NCI-H1417 (cell line): ENCODE data around the gene MACO1.
"Not testable (repeated sequence)": the region's sequence is repeated elsewhere in the genome, so short reads cannot be mapped to it uniquely, and the experiment has no call there.

Experiments
- DNase-seq, 3 experiments: peaks; one replicate each; lab custom pipeline; 2025; lab: John Stamatoyannopoulos, UW

MACO1 gene

GRCh38 chr1:25456502-25456901, 25.8 kb downstream of the MACO1 start:
- no peak for DNase-seq

DNA sequence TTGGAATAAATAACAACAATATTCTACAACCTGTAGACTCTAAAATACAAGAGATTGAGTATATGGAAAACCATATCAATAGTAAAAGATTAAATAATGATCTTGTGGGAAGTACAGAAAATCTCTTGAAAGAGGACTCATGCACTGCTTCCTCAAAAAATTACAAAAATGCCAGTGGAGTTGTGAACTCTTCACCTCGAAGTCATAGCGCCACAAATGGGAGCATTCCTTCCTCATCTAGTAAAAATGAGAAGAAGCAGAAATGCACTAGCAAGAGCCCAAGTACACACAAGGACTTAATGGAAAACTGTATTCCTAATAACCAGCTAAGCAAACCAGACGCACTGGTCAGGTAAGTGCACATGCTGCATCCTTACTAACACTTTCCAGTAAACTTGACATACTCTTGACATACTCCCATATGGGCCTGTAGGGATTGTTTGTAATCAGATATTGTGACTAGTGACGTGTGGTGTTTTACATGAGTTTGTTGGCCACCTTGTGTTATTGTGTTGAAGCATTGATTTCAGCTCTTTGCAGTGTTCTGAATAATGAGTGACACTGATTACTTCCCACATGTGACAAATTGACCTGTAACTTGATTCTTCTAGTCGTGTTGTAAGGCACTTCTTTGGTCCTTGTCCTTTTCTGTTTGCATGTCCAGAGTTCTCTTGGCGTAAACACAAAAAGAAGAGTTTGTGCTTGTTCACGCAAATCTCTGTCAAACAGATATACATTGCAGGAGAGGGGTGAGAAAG, 28.0 kb downstream of the MACO1 start:
- DNase-seq: no peak

DNA sequence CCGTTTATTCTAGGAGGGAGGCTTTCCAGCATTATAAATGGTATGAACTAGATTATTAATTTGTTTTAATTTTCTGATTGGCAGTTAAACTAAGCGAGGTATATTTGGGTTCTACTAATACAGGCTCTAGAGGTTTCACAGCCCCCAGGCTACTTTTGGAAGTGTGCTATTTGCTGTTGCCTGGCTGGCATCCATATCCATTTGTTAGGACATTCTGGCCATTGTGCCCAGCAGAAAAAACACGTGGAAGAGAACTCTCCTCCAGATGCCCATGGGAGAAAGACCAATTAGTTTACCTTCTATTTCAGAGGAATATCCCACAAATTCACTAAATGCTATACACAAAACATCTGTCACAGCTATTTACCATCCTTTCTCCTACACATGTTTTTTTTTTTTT, 29.3 kb downstream of the MACO1 start:
- no peak for DNase-seq

DNA sequence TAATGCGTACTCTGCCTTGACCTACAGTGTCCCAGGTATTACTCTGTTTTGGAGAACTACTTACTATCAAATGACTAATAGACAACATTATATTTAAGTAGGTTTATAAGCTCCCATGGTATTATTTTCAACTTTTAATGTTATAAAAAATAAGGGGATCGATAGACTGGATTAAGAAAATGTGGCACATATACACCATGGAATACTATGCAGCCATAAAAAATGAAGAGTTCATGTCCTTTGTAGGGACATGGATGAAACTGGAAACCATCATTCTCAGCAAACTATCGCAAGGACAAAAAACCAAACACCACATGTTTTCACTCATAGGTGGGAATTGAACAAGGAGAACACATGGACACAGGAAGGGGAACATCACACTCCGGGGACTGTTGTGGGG, 30.1 kb downstream of the MACO1 start:
- not testable (repeated sequence) for DNase-seq

- no peak for DNase-seq
Measured at GRCh38 chr1:25461849-25462248, 31.2 kb downstream of the MACO1 start.

DNA sequence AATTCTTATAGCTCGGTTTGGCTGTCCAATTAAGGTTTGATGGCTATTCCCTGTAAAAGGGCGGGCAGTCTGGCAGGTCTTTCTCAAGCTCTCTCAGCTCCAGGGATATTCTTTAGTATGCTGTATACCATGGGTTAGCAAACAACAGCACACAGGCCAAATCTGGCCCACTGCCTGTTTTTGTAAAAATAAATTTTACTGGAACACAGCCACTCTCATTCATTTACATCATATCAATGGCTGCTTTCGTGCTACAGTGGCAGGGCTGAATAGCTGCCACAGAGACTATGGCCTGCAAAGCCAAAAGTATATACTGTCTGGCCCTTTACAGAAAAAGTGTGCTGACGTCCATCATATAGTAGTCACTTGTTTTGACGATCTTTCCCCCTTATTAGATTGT, 32.0 kb downstream of the MACO1 start:
- DNase-seq: no peak

- no peak for DNase-seq
Measured at GRCh38 chr1:25467193-25467592, 36.5 kb downstream of the MACO1 start.

DNA sequence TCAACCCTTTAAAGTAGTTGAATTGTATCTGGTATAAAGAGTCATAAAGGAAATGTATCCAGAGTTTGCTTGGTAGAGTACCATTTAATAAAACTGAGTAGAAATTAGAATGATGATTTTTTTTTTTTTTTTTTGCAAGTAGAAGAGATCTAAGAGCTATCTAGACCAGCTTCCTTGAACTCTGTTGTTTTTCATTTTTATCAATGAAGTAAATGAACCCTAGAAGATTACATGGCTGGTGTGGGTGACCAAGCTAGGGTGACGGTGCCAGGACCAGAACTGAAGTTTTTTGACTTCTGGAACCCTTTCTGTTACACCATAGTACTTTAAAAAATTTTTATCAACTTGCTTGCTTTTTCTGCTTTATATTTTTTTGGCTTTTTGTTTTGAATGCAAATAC, 36.9 kb downstream of the MACO1 start:
- DNase-seq: no peak

DNA sequence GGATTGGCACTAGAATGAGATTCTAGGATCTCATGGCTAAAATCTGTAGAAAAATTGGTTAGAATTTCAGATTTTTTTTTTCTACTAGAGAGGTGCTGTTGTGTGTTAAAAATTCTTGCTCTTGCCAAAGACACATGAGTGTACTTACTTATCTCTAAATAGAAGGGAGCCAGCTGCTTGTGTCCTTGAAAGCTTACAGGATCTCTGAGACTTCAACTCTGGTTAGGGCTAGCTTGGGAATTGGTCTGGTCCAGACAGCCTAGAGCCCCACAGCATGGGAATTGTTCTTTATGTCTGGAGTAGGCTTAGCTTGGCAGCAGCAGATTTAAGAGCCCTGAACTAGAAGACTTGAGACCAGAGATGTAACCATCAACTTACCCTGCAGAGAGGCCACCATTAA, 37.3 kb downstream of the MACO1 start:
- no peak for DNase-seq

DNA sequence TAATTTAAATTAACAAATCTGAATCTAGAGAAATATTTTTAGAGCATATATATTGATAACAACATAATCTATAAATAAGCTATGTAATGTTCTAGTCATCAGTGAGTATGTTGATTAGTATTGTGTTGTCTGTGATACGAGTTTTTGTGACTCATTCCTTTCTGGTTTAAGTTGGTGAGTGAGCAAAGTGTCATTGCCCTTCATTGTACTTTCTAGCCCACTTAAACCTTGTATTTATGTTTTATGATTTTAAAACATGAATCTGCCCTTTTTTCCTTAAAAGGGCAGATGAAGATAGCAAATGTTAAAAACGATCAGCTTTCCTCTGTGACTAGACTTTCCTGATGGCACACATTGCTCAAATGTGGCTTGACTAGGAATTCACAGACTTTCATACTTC, 38.5 kb downstream of the MACO1 start:
- no peak for DNase-seq

- peak in 2 of 3 experiments; percentile 25 to 67 for DNase-seq
Measured at GRCh38 chr1:25472471-25472870, 41.8 kb downstream of the MACO1 start.

GRCh38 chr1:25473653-25474225, 43.0 kb downstream of the MACO1 start:
- DNase-seq: no peak

GRCh38 chr1:25474439-25475047, 43.8 kb downstream of the MACO1 start:
- DNase-seq: no peak

DNA sequence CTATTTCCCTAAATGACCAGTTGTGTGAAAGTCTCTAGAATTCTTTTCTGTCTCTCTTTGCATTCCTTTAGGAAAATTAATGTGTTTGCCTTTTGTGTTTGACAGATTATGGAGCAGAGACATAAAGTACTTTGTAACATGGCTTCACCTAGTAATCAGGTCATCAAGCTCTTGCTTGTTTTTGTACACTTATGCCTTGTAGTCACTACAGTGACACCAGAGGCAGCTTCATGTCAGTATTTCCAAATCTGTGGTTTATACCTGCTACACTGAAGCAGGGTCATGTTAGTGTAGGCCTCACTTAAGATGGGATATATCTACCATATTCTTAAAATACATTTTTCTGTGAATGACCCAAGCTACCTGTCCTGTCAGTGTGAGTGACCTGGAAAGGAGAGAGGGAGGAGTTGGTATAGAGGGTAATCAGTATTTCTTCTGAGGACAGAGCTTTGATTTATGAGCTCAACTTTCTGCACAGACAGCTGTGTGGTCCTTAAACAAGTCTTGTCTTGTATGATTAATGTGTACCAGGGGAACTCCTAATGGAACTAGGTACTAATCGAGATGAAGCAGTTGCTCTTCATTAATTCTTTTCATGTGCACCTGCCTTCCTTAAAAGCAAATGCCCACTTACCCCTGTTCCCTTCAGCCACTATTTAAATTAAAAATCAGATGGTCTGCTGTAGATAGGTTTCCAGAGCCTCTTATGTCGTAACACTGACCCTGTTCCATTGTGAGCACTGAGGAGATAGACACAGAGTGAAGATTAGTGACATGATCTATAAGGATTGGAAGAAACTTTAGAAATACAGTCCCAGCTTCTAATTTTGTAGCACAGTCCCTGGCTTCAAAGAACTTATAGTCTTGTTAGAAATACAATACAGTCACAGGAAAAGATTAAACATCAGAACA, 45.7 kb downstream of the MACO1 start:
- DNase-seq: peak; percentile 67 to 96 (median 91)

- DNase-seq: no peak
Measured at GRCh38 chr1:25477448-25478034, 46.8 kb downstream of the MACO1 start.

DNA sequence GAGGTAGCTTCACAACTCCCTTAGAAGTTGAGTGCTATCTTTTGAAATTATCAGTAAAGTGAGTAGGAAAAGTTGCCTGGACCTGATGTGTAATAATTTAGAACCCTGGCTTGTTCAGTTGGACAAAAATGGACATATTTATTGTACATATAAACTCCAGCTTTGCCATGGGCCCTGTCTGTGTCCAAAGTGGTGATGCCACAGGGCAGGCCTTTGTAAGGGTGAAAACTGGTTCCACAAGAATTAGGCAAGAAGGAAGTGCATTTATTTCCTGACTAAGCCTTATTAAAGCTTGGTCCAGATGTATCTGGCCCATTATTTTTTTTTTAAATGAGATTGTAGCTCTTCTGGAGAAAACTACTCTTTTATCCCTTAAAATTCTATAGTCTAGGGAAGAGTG, 47.9 kb downstream of the MACO1 start:
- DNase-seq: peak in 1 of 3 experiments; percentile 19

- no peak for DNase-seq
Measured at GRCh38 chr1:25481625-25482024, 50.9 kb downstream of the MACO1 start.

DNA sequence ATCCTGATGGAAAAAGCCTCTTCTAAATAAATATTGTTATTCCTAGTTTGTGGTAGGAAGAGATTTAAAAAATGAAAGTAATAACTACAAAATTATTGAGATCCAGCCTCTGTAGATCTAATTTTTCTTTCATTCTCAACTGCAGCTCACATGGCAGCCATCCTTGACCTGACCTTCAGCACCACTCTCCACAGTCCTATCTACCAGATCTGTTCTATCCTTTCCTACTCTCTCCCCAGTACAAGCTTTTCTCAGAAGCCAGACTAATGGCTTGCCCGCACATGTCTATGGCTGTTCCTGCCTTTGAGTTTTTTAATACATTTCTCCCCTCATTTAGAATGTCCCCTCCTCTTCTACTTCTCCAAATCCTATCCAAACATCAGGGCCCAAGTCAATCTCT, 51.5 kb downstream of the MACO1 start:
- DNase-seq: no peak

DNA sequence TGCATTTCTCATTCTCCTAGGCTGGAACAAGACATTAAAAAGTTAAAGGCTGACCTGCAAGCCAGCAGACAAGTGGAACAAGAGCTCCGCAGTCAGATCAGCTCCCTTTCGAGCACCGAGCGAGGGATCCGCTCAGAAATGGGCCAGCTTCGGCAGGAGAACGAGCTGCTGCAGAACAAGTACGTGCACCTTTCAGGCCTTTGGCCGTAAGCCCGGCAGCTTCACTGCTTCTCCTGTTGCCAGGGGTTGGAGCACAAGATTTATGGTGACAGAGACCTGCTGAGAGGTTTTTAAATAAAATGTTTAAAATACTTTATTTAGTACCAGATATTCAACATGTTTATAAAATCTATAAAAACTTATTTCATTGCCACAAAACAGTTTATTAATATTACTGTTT, 53.4 kb downstream of the MACO1 start:
- DNase-seq: peak in 2 of 3 experiments; percentile 22 to 60

GRCh38 chr1:25484533-25484932, 53.8 kb downstream of the MACO1 start:
- DNase-seq: no peak

- DNase-seq: peak in 2 of 3 experiments; percentile 4 to 42
Measured at GRCh38 chr1:25485536-25486411, 55.1 kb downstream of the MACO1 start.
